ENCODE measurements around the gene CLSTN2.

CLSTN2 gene

GRCh38 chr3:140384028-140384771, 449.2 kb downstream of the CLSTN2 start:
- DNase-seq (ENCODE audit: low read depth), result no peak

- no peak for DNase-seq (ENCODE audit: low read depth)
Observed at GRCh38 chr3:140384876-140385275, 449.9 kb downstream of the CLSTN2 start.

- no peak for DNase-seq (ENCODE audit: low read depth)
Observed at GRCh38 chr3:140386357-140387100, 451.5 kb downstream of the CLSTN2 start.

- no peak for DNase-seq (ENCODE audit: low read depth)
Observed at GRCh38 chr3:140387244-140387643, 452.3 kb downstream of the CLSTN2 start.

- no peak for DNase-seq (ENCODE audit: low read depth)
Observed at GRCh38 chr3:140388202-140388922, 453.4 kb downstream of the CLSTN2 start.

GRCh38 chr3:140391061-140391460, 456.1 kb downstream of the CLSTN2 start:
- no peak for DNase-seq (ENCODE audit: low read depth)

- DNase-seq (ENCODE audit: low read depth), result no peak
Observed at GRCh38 chr3:140394488-140395133, 459.6 kb downstream of the CLSTN2 start.

- DNase-seq (ENCODE audit: low read depth), result no peak
Observed at GRCh38 chr3:140395134-140396075, 460.4 kb downstream of the CLSTN2 start.

- no peak for DNase-seq (ENCODE audit: low read depth)
Observed at GRCh38 chr3:140396110-140396509, 461.1 kb downstream of the CLSTN2 start.

GRCh38 chr3:140397847-140398246, 462.9 kb downstream of the CLSTN2 start:
- DNase-seq (ENCODE audit: low read depth), result no peak

- DNase-seq (ENCODE audit: low read depth), result no peak
Observed at GRCh38 chr3:140398387-140398786, 463.4 kb downstream of the CLSTN2 start.

GRCh38 chr3:140399871-140400270, 464.9 kb downstream of the CLSTN2 start:
- no peak for DNase-seq (ENCODE audit: low read depth)

GRCh38 chr3:140403079-140403478, 468.1 kb downstream of the CLSTN2 start:
- DNase-seq (ENCODE audit: low read depth), result no peak

GRCh38 chr3:140403608-140404007, 468.6 kb downstream of the CLSTN2 start:
- DNase-seq (ENCODE audit: low read depth), result no peak

GRCh38 chr3:140406655-140407054, 471.7 kb downstream of the CLSTN2 start:
- DNase-seq (ENCODE audit: low read depth), result no peak

- no peak for DNase-seq (ENCODE audit: low read depth)
Observed at GRCh38 chr3:140408252-140408651, 473.3 kb downstream of the CLSTN2 start.

GRCh38 chr3:140416666-140417065, 481.7 kb downstream of the CLSTN2 start:
- DNase-seq (ENCODE audit: low read depth), result no peak

- no peak for DNase-seq (ENCODE audit: low read depth)
Observed at GRCh38 chr3:140420621-140421357, 485.8 kb downstream of the CLSTN2 start.

GRCh38 chr3:140421884-140422283, 486.9 kb downstream of the CLSTN2 start:
- no peak for DNase-seq (ENCODE audit: low read depth)

GRCh38 chr3:140423146-140423545, 488.2 kb downstream of the CLSTN2 start:
- no peak for DNase-seq (ENCODE audit: low read depth)
